Tibial artery (tissue), 4 donors: Measurements from ENCODE around the gene SHOX.

Source experiments
- DNase-seq, 2 donors: peaks; one replicate each; pipeline ENCODE4 v3.0.0-alpha.2; 2019
- H3K27ac ChIP-seq, 2 donors: fragments of 200-600 bp; sonication (generic) in 1 of 2; 1 replicate in 1 of 2; 2 replicates in 1 of 2; pipeline ENCODE4 v1.5.1; 2018 to 2019; ENCODE audit warnings: mild to moderate bottlenecking in 1 of 2
- H3K27me3 ChIP-seq, 2 donors: fragments of 200-600 bp; sonication (generic) in 1 of 2; one replicate each; pipeline versions ENCODE4 v1.5.1 to v1.6.0; 2016 to 2019
- H3K36me3 ChIP-seq, 3 donors: fragments of 200-600 bp; sonication (generic) in 2 of 3; one replicate each; pipeline ENCODE4 v1.5.1; 2016 to 2019; ENCODE audit warnings: mild to moderate bottlenecking in 2 of 3
- H3K4me1 ChIP-seq, 4 donors: fragments of 200-600 bp; sonication (generic) in 2 of 4; 1 replicate in 3 of 4; 2 replicates in 1 of 4; pipeline ENCODE4 v1.5.1; 2016 to 2019
- H3K4me3 ChIP-seq, 2 donors: fragments of 200-600 bp; sonication (generic) in 1 of 2; 1 replicate in 1 of 2; 2 replicates in 1 of 2; pipeline ENCODE4 v1.5.1; 2018 to 2019; ENCODE audit warnings: mild to moderate bottlenecking in 2 of 2
- H3K9me3 ChIP-seq, 3 donors: fragments of 200-600 bp; sonication (generic) in 1 of 3; one replicate each; pipeline ENCODE4 v1.5.1; 2016 to 2019
- CTCF ChIP-seq, 2 experiments: fragments of 200-600 bp in 1 of 2; fragments of 450-650 bp in 1 of 2; IDR thresholded peaks; one replicate each; pipeline ENCODE4 v1.5.1; 2017 to 2019; ENCODE audit warnings: antibody characterized with exemption in 2 of 2, mild to moderate bottlenecking in 1 of 2, moderate library complexity in 1 of 2
- intact Hi-C: fragments of 100-400 bp; cut with DNase I; formaldehyde crosslinking; loops from one replicate; pipeline ENCODE4 v1.15.0; 2023; ENCODE audit warnings: low total_unique reads

SHOX gene

GRCh38 chrX:701673-702072 is 71.1 kb downstream of the SHOX start:
- no peak for TF ChIP-seq CTCF (IDR thresholded peaks at IDR 0.05)
- intact Hi-C loops: no loop called here
- DNase-seq: no peak

GRCh38 chrX:703466-703865 is 72.9 kb downstream of the SHOX start:
- Histone ChIP-seq H3K4me3 (no peak overlapping the region), H3K36me3 (no peaks in the 10 kb centered on the region), H3K27ac (no peak overlapping the region), H3K27me3 (no peaks in the 10 kb centered on the region), H3K4me1 (no peaks in the 10 kb centered on the region), H3K9me3 (peaks cover 5 to 25% (median 24%) of the 10 kb centered on the region in 3 donors)
- no peak for TF ChIP-seq CTCF (IDR thresholded peaks at IDR 0.05)
- intact Hi-C loops: no loop called here
- DNase-seq: no peak

More at GRCh38 chrX:701673-702072, 71.1 kb downstream of the SHOX start:
- no peaks in the 10 kb centered on the region for H3K27me3 ChIP-seq
- H3K36me3 ChIP-seq: no peaks in the 10 kb centered on the region
- H3K27ac ChIP-seq: no peak overlapping the region
- peaks cover 5 to 23% (median 15%) of the 10 kb centered on the region in 3 donors for H3K9me3 ChIP-seq
- no peaks in the 10 kb centered on the region for H3K4me1 ChIP-seq
- H3K4me3 ChIP-seq: no peak overlapping the region

DNA sequence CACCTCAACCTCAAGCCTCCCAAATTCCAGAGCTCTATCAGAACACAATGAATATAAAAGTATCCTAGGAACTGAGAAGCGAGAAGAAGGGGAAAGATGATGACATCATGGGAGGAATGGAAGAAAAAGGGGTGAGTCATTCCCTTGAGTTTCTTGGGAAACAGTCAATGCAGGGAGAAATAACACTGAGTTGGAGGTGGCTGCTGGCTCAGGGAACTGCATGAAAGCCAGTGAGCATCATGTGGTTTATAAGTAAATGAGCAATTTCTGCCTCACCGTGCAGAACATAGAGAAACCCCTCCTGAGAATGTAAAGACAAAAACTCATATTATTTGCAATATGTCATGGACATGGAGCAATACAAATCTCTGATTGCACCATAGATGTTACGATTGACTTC is 73.3 kb downstream of the SHOX start:
- no peak overlapping the region for H3K4me3 ChIP-seq
- TF ChIP-seq CTCF (IDR thresholded peaks at IDR 0.05): no peak

More for the DNA sequence above, 73.3 kb downstream of the SHOX start:
- Histone ChIP-seq H3K27ac (no peak overlapping the region), H3K4me1 (no peaks in the 10 kb centered on the region), H3K36me3 (no peaks in the 10 kb centered on the region), H3K9me3 (peaks cover 5 to 25% (median 24%) of the 10 kb centered on the region in 3 donors), H3K27me3 (no peaks in the 10 kb centered on the region)
- DNase-seq: no peak
- intact Hi-C loops: no loop called here
